Measurements from ENCODE around the gene HSPB7. TPM values are rescaled to one million over a fixed set of nuclear protein-coding genes. Genes with fewer than 3 reads are reported as not detected.

The HSPB7 gene
- total and polyA plus RNA-seq, 2 of the 8 experiments (the other 6 are each of a cell fraction or from before 2014, with no cell fraction given) = not detected

- no peak for TF ChIP-seq NRF1 (IDR thresholded peaks at IDR 0.05; ENCODE audit: low read depth, low read length)
- no peak for TF ChIP-seq TBP (IDR thresholded peaks at IDR 0.05; ENCODE audit: low read depth, low read length)
- TF ChIP-seq KDM4A (IDR thresholded peaks at IDR 0.05; ENCODE audit: low read depth, low read length, severe bottlenecking) = no peak
- TF ChIP-seq SRF (IDR thresholded peaks at IDR 0.05; ENCODE audit: low read depth, low read length) = no peak
- TF ChIP-seq MAFK (IDR thresholded peaks at IDR 0.05; ENCODE audit: low read depth, low read length) = no peak
- H4K20me1 ChIP-seq (replicated peaks in 1 of 2; ENCODE audit: control insufficient read depth in 1 of 2, insufficient read depth in 2 of 2, low read length in 2 of 2) = peaks cover 0 to 5% of the 10 kb centered on the region in 2 experiments
- H2BK20ac ChIP-seq (ENCODE audit: low read length) = no peak overlapping the region
- no peaks in the 10 kb centered on the region for H3K23me2 ChIP-seq (ENCODE audit: low read depth, low read length)
- POLR2A ChIA-PET (ENCODE audit: partially characterized antibody) = interaction anchor here (1.3 kb wide), 1 partner anchor 28 kb away, joined by 3 read pairs; no protein-coding TSS in a partner anchor
- no peak overlapping the region for H2AK5ac ChIP-seq (ENCODE audit: low read depth, low read length)
- no peak overlapping the region for H3K4me3 ChIP-seq (ENCODE audit: extremely low read depth in 1 of 4, insufficient read depth in 2 of 4, low read depth in 3 of 4, low read length in 4 of 4)
- no peaks in the 10 kb centered on the region for H3K9me3 ChIP-seq (ENCODE audit: insufficient read depth in 2 of 2, low read depth in 1 of 2, low read length in 1 of 2)
- no peak overlapping the region for H3K18ac ChIP-seq (ENCODE audit: extremely low read depth, low read length)
- no peak overlapping the region for H2BK5ac ChIP-seq (ENCODE audit: low read depth, low read length)
- H4K5ac ChIP-seq (ENCODE audit: insufficient read length, low read depth, low read length) = no peak overlapping the region
- 91% methylated on average over 9 of the region's 9 CpGs; no CpG with 5 or more reads in 1 of the 2 experiments for WGBS, 2 experiments (ENCODE audit: extremely low coverage in 1 of 2, insufficient coverage in 1 of 2, insufficient read length in 1 of 2, insufficient replicate concordance in 2 of 2, low coverage in 1 of 2, low lambda C conversion rate in 2 of 2, missing lambda C conversion rate in 1 of 2)
- H4K91ac ChIP-seq (replicated peaks; ENCODE audit: insufficient read length, low read length) = no peak overlapping the region
- no peak overlapping the region for H3K4ac ChIP-seq (replicated peaks; ENCODE audit: insufficient read length, low read depth, low read length)
- no peak for FAIRE-seq
- no peaks in the 10 kb centered on the region for H3K4me1 ChIP-seq (replicated peaks in 1 of 4; ENCODE audit: control insufficient read depth in 3 of 4, insufficient read depth in 4 of 4, low read length in 3 of 4)
- H3K56ac ChIP-seq (replicated peaks; ENCODE audit: insufficient read length, low read depth, low read length) = no peak overlapping the region
- no peaks in the 10 kb centered on the region for H3K79me1 ChIP-seq (ENCODE audit: low read depth, low read length)
- peaks cover 0 to 3% (median 0%) of the 10 kb centered on the region in 4 experiments; a peak in 1 of 7 replicates for H3K27me3 ChIP-seq (replicated peaks in 1 of 4; ENCODE audit: control insufficient read depth in 3 of 4, extremely low read depth in 1 of 4, insufficient read depth in 3 of 4, low read length in 3 of 4)
- no peak overlapping the region for H2AFZ ChIP-seq (ENCODE audit: low read length)
- no peak overlapping the region for H3K23ac ChIP-seq (ENCODE audit: insufficient read length)
- no peak overlapping the region for H3K4me2 ChIP-seq (ENCODE audit: insufficient read depth in 1 of 2, low read depth in 2 of 2, low read length in 2 of 2)
- no peak overlapping the region for H3K14ac ChIP-seq (ENCODE audit: insufficient read length)
- no peak overlapping the region for H3K27ac ChIP-seq (ENCODE audit: low read depth, low read length)
- H2BK120ac ChIP-seq (replicated peaks; ENCODE audit: low read depth, low read length) = no peak overlapping the region
- no peaks in the 10 kb centered on the region for H3K79me2 ChIP-seq (ENCODE audit: control insufficient read depth in 1 of 2, insufficient read depth in 2 of 2, low read length in 2 of 2)
- no peak overlapping the region for H2BK15ac ChIP-seq (ENCODE audit: low read length)
- no peak overlapping the region for H4K8ac ChIP-seq (ENCODE audit: extremely low read depth, insufficient read depth, low read length)
- CTCF ChIA-PET (ENCODE audit: partially characterized antibody) = interaction anchor here (0.8 to 2.9 kb wide), 11 partner anchors 12 to 205 kb away, joined by 3 to 27 read pairs (median 4); no protein-coding TSS in a partner anchor
- DNase-seq (ENCODE audit: low read depth in 1 of 2, low spot score in 2 of 2) = no peak
- no peak overlapping the region for H2BK12ac ChIP-seq (ENCODE audit: low read depth, low read length)
- no peak overlapping the region for H3K9ac ChIP-seq (replicated peaks in 1 of 4; ENCODE audit: extremely low read depth in 1 of 4, low read depth in 3 of 4, low read length in 3 of 4)
- H3K36me3 ChIP-seq (ENCODE audit: control insufficient read depth in 2 of 4, insufficient read depth in 4 of 4, low read length in 3 of 4) = no peaks in the 10 kb centered on the region
These were observed 20.7 kb downstream of the HSPB7 start for GRCh38 chr1:15997076-15997585.
